Measurements from ENCODE around the gene ZMPSTE24.

ZMPSTE24 gene

DNA sequence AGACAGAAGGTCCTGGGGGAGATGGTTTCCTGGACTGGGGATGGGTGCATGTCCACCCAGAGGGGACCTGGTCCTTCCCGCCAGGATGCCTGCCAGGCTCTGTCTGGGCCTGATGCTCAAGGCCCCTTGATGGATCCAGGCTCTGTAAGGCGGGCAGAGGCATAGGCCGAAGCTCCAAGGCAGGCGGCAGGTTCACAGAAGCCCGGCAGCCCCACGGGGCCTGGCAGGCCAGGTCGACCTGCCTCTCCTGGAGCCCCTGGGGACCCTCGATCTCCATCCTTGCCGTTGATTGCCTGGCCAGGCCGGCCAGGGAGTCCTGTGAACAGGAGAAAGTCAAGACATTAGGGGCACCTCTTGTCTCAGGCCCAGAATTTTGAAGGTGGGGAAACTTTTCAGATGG, 43.0 kb downstream of the ZMPSTE24 start:
- TF ChIP-seq EZH2phosphoT487 (IDR thresholded peaks at IDR 0.05; ENCODE audit: borderline replicate concordance, low read length) (no peak), CTCF (IDR thresholded peaks at IDR 0.05; ENCODE audit: low read depth, low read length, poor library complexity, severe bottlenecking) (no peak)
- Histone ChIP-seq H3K79me2 (ENCODE audit: control insufficient read depth, low read length) (no peaks in the 10 kb centered on the region), H3K4me2 (ENCODE audit: low read length) (no peak overlapping the region), H3K27ac (ENCODE audit: low read depth, low read length) (no peak overlapping the region), H3K4me1 (ENCODE audit: control insufficient read depth, low read length) (no peaks in the 10 kb centered on the region), H4K20me1 (ENCODE audit: control insufficient read depth, insufficient read depth, low read depth, low read length) (no peaks in the 10 kb centered on the region), H3K27me3 (ENCODE audit: control insufficient read depth, low read length) (peaks cover 10% of the 10 kb centered on the region), H3F3A (ENCODE audit: control insufficient read depth, insufficient read depth) (no peaks in the 10 kb centered on the region), H3K9me3 (ENCODE audit: control insufficient read depth, insufficient read depth, low read length) (no peaks in the 10 kb centered on the region), H3K4me3 (ENCODE audit: low read length) (no peak overlapping the region), H3K36me3 (ENCODE audit: control insufficient read depth, low read length) (no peaks in the 10 kb centered on the region), H3K9me2 (replicated peaks; ENCODE audit: control insufficient read depth, low read length) (no peaks in the 10 kb centered on the region)

GRCh38 chr1:40301541-40302299, 43.7 kb downstream of the ZMPSTE24 start:
- Histone ChIP-seq H3K4me1 (ENCODE audit: control insufficient read depth, low read length) (no peaks in the 10 kb centered on the region), H3K27me3 (ENCODE audit: control insufficient read depth, low read length) (peaks cover 10% of the 10 kb centered on the region), H3K9me2 (replicated peaks; ENCODE audit: control insufficient read depth, low read length) (no peaks in the 10 kb centered on the region), H3K4me2 (ENCODE audit: low read length) (no peak overlapping the region), H4K20me1 (ENCODE audit: control insufficient read depth, insufficient read depth, low read depth, low read length) (no peaks in the 10 kb centered on the region), H3K79me2 (ENCODE audit: control insufficient read depth, low read length) (no peaks in the 10 kb centered on the region), H3K36me3 (ENCODE audit: control insufficient read depth, low read length) (no peaks in the 10 kb centered on the region), H3F3A (ENCODE audit: control insufficient read depth, insufficient read depth) (no peaks in the 10 kb centered on the region), H3K9me3 (ENCODE audit: control insufficient read depth, insufficient read depth, low read length) (no peaks in the 10 kb centered on the region), H3K4me3 (ENCODE audit: low read length) (no peak overlapping the region), H3K27ac (ENCODE audit: low read depth, low read length) (no peak overlapping the region)
- TF ChIP-seq CTCF (IDR thresholded peaks at IDR 0.05; ENCODE audit: low read depth, low read length, poor library complexity, severe bottlenecking) (no peak), EZH2phosphoT487 (IDR thresholded peaks at IDR 0.05; ENCODE audit: borderline replicate concordance, low read length) (no peak)

GRCh38 chr1:40302475-40302874, 44.4 kb downstream of the ZMPSTE24 start:
- no peaks in the 10 kb centered on the region for H3K9me2 ChIP-seq (replicated peaks; ENCODE audit: control insufficient read depth, low read length)
- peaks cover 10% of the 10 kb centered on the region for H3K27me3 ChIP-seq (ENCODE audit: control insufficient read depth, low read length)
- no peaks in the 10 kb centered on the region for H3F3A ChIP-seq (ENCODE audit: control insufficient read depth, insufficient read depth)
- no peak overlapping the region for H3K4me3 ChIP-seq (ENCODE audit: low read length)
- TF ChIP-seq EZH2phosphoT487 (IDR thresholded peaks at IDR 0.05; ENCODE audit: borderline replicate concordance, low read length) (no peak), CTCF (IDR thresholded peaks at IDR 0.05; ENCODE audit: low read depth, low read length, poor library complexity, severe bottlenecking) (no peak)
- H3K4me1 ChIP-seq (ENCODE audit: control insufficient read depth, low read length) = no peaks in the 10 kb centered on the region
- H3K79me2 ChIP-seq (ENCODE audit: control insufficient read depth, low read length) = no peaks in the 10 kb centered on the region
- H3K9me3 ChIP-seq (ENCODE audit: control insufficient read depth, insufficient read depth, low read length) = no peaks in the 10 kb centered on the region
- H3K4me2 ChIP-seq (ENCODE audit: low read length) = no peak overlapping the region
- H4K20me1 ChIP-seq (ENCODE audit: control insufficient read depth, insufficient read depth, low read depth, low read length) = no peaks in the 10 kb centered on the region
- no peaks in the 10 kb centered on the region for H3K36me3 ChIP-seq (ENCODE audit: control insufficient read depth, low read length)
- H3K27ac ChIP-seq (ENCODE audit: low read depth, low read length) = no peak overlapping the region
